Lower leg skin (tissue), 4 donors: ENCODE data around the gene CLSTN2. TPM values are rescaled to one million over a fixed set of nuclear protein-coding genes. Genes with fewer than 3 reads are reported as not detected.

Source experiments
- DNase-seq, 2 donors: peaks; one replicate each; pipeline ENCODE4 v3.0.0-alpha.2; 2019; ENCODE audit warnings: low spot score in 2 of 2
- H3K4me3 ChIP-seq: fragments of 200-600 bp; sonication (generic); 2 replicates; pipeline ENCODE4 v1.5.1; 2017; ENCODE audit warnings: mild to moderate bottlenecking, low read depth; ENCODE audit not compliant: poor library complexity, severe bottlenecking
- CTCF ChIP-seq, 3 donors: fragments of 450-650 bp; IDR thresholded peaks; one replicate each; pipeline ENCODE4 v1.5.1; 2016; ENCODE audit warnings: antibody characterized with exemption in 3 of 3, mild to moderate bottlenecking in 3 of 3, moderate library complexity in 2 of 3
- POLR2A ChIP-seq, 2 donors: fragments of 450-650 bp; IDR thresholded peaks; one replicate each; pipeline ENCODE4 v1.6.1; 2016 to 2017; ENCODE audit warnings: antibody characterized with exemption in 2 of 2, mild to moderate bottlenecking in 1 of 2, moderate library complexity in 1 of 2
- WGBS, 2 donors: methylation state at CpG; one replicate each; pipeline ENCODE4 v1.1.5; 2018; 5-methylcytosine and 5-hydroxymethylcytosine counted together
- intact Hi-C: fragments of 100-400 bp; cut with DNase I; formaldehyde crosslinking; loops from one replicate; pipeline ENCODE4 v1.15.0; 2023; ENCODE audit warnings: low total_unique reads
- total RNA-seq, 4 donors: library from RNA; depleted of rRNA; stranded (reverse); fragments of >200 nt; gene quantifications; one replicate each; pipeline ENCODE4 v1.1.0, GENCODE V29; 2016

Gene CLSTN2
- total RNA-seq, 4 donors from 2014 or later = 3.1 to 7.9 (median 4.7) TPM

DNA sequence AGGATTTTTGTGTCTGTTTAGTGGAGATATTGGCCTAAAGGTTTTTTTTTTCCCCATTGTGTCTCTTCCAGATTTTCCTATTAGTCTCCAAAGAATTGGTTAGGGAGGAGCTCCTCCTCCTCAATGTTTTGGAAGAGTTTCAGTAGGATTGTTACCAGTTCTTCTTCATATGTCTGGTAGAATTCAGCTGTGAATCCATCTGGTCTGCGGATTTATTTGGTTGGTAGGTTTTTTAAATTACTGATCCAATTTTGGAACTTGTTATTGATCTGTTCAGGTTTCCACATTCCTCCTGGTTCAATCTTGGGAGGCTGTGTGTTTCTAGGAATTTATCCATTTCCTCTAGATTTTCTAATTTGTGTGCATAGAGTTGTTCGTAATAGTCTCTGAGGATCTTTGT is 222.2 kb downstream of the CLSTN2 start:
- intact Hi-C loops = no loop called here
- WGBS, 2 donors = 86 to 95% methylated on average over 2 of the region's 2 CpGs
- no peak for DNase-seq
- TF ChIP-seq POLR2A (IDR thresholded peaks at IDR 0.05) = no peak
- TF ChIP-seq CTCF (IDR thresholded peaks at IDR 0.05) = no peak
- H3K4me3 ChIP-seq = no peak overlapping the region

DNA sequence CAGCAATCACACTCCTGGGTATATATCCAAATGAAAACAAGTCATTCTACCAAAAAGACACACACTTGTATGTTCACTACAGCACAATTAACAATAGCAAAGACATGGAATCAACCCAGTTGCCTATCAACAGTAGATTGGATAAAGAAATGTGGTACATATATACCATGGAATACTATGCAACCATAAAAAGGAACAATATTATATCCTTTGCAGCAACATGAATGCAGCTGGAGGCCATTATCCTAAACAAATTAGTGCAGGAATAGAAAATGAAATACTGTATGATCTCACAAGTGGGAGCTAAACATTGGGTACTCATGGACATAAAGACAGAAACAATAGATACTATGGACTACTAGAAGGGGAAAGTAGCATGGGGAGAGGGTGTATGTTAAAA is 224.7 kb downstream of the CLSTN2 start:
- no peak for TF ChIP-seq POLR2A (IDR thresholded peaks at IDR 0.05)
- TF ChIP-seq CTCF (IDR thresholded peaks at IDR 0.05) = no peak
- intact Hi-C loops = no loop called here
- DNase-seq = no peak
- no peak overlapping the region for H3K4me3 ChIP-seq

DNA sequence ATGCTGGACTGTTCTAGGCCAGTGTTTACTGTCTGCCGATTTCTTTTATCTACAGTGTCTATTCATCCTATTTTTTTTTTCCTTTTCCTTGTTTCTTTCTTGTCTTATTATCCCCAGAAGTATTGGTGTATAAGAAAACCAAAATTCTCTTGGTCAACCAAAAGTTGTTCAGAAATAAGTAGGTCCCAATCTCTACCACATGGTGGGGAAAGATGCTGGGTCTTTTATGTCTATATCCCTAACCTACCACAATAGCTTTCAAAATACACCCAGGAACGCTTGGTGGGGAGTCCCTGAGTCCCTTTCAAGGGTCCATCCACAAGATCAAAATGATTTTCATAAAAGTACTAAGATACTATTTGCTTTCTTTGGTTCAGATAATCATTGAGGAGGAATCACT is 225.6 kb downstream of the CLSTN2 start:
- intact Hi-C loops = no loop called here
- H3K4me3 ChIP-seq = no peak overlapping the region
- WGBS, 2 donors = 71 to 73% methylated on average over 2 of the region's 2 CpGs
- no peak for DNase-seq
- TF ChIP-seq CTCF (IDR thresholded peaks at IDR 0.05) = no peak

GRCh38 chr3:140162551-140162950 is 227.6 kb downstream of the CLSTN2 start:
- 87 to 88% methylated on average over 5 of the region's 5 CpGs for WGBS, 2 donors
- intact Hi-C loops = no loop called here
- no peak for TF ChIP-seq POLR2A (IDR thresholded peaks at IDR 0.05)
- TF ChIP-seq CTCF (IDR thresholded peaks at IDR 0.05) = no peak
- no peak overlapping the region for H3K4me3 ChIP-seq
- DNase-seq = no peak

DNA sequence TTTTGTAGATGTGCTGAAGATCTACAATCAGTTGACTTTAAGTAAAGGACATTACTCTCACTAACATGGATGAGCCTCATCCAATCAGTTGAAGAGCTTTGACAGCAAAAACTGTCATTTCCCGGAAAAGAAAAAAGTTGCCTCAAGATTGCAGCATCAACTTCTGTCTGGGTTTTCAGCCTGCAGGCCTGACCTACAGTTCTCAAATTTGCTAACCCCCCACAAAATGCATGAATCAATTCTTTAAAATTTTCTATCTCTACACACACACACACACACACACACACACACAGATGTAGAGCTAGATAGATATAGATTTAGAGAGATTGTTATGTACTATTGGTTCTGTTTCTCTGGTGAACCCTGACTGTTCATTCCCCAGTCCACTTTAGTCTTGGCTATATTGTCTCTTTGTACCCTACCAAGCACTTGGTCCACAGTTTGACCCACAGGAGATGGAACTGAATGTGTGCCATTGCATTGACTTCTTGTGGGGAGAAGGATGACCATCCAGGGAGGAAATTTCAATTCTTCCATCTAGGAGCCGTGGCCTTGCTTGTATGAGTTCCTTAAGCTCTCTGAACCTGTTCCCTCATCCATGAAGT is 228.3 kb downstream of the CLSTN2 start:
- DNase-seq = no peak
- H3K4me3 ChIP-seq = no peak overlapping the region
- 90 to 96% methylated on average over 2 of the region's 2 CpGs for WGBS, 2 donors
- intact Hi-C loops = no loop called here
- no peak for TF ChIP-seq CTCF (IDR thresholded peaks at IDR 0.05)
- no peak for TF ChIP-seq POLR2A (IDR thresholded peaks at IDR 0.05)

- TF ChIP-seq CTCF (IDR thresholded peaks at IDR 0.05) = no peak
- TF ChIP-seq POLR2A (IDR thresholded peaks at IDR 0.05) = no peak
- DNase-seq = no peak
- intact Hi-C loops = no loop called here
- 76 to 80% methylated on average over 2 of the region's 2 CpGs for WGBS, 2 donors
- H3K4me3 ChIP-seq = no peak overlapping the region
Observed at GRCh38 chr3:140164156-140164555, 229.2 kb downstream of the CLSTN2 start.
